Smooth muscle cell (in vitro differentiated cells): ENCODE measurements around the gene TBC1D22A. TPM values are rescaled to one million over a fixed set of nuclear protein-coding genes. Genes with fewer than 3 reads are reported as not detected.
A peak's percentile ranks its signal among the peaks of the same experiment; 100 is the strongest.

Experiments used
- DNase-seq: peaks from one replicate; lab custom pipeline; 2025; ENCODE audit not compliant: unreplicated experiment; lab: John Stamatoyannopoulos, UW
- H2AFZ ChIP-seq: fragments of 200-600 bp; sonication (generic); 2 replicates; pipeline ENCODE4 v1.6.0; 2016; ENCODE audit warnings: antibody characterized with exemption, low read depth, mild to moderate bottlenecking
- H3F3A ChIP-seq: fragments of 200-600 bp; sonication (generic); 2 replicates; pipeline ENCODE4 v1.6.0; 2017; ENCODE audit warnings: antibody characterized with exemption, low read depth
- H3K27ac ChIP-seq: fragments of 200-600 bp; sonication (generic); 2 replicates; pipeline ENCODE4 v1.5.1; 2016; ENCODE audit warnings: low read depth, mild to moderate bottlenecking
- H3K27me3 ChIP-seq: fragments of 200-600 bp; sonication (generic); 2 replicates; pipeline ENCODE4 v1.6.1; 2016; ENCODE audit warnings: low read depth, mild to moderate bottlenecking
- H3K36me3 ChIP-seq: fragments of 200-600 bp; sonication (generic); 2 replicates; pipeline ENCODE4 v1.5.1; 2016; ENCODE audit warnings: low read depth
- H3K4me1 ChIP-seq: fragments of 200-600 bp; sonication (generic); 2 replicates; pipeline ENCODE4 v1.5.1; 2016; ENCODE audit warnings: low read depth
- H3K4me2 ChIP-seq: fragments of 200-600 bp; sonication (generic); 2 replicates; pipeline ENCODE4 v1.6.0; 2016; ENCODE audit warnings: mild to moderate bottlenecking
- H3K4me3 ChIP-seq: fragments of 200-600 bp; sonication (generic); 2 replicates; pipeline ENCODE4 v1.5.1; 2016; ENCODE audit warnings: mild to moderate bottlenecking
- H3K79me2 ChIP-seq: fragments of 200-600 bp; sonication (generic); 2 replicates; pipeline ENCODE4 v1.6.0; 2016; ENCODE audit warnings: low read depth, mild to moderate bottlenecking
- H3K9ac ChIP-seq: fragments of 200-600 bp; sonication (generic); 2 replicates; pipeline ENCODE4 v1.6.0; 2016; ENCODE audit warnings: low read depth
- H3K9me3 ChIP-seq: fragments of 200-600 bp; sonication (generic); replicated peaks from 2 replicates; pipeline ENCODE4 v1.5.1; 2016; ENCODE audit warnings: low read depth
- H4K20me1 ChIP-seq: fragments of 200-600 bp; sonication (generic); 2 replicates; pipeline ENCODE4 v1.6.0; 2016; ENCODE audit warnings: low read depth
- CTCF ChIP-seq: fragments of 200-600 bp; sonication (generic); IDR thresholded peaks from 2 replicates; pipeline ENCODE4 v1.5.1; 2017; ENCODE audit warnings: borderline replicate concordance, mild to moderate bottlenecking, antibody characterized with exemption; ENCODE audit not compliant: insufficient read depth, poor library complexity, severe bottlenecking
- WGBS: methylation state at CpG from one replicate; pipeline ENCODE4 v1.1.7; 2016; ENCODE audit warnings: low lambda C conversion rate; 5-methylcytosine and 5-hydroxymethylcytosine counted together
- polyA plus RNA-seq: library from polyadenylated mRNA; unstranded; fragments of >200 nt; fragmentation: Nextera tagmentation; extraction: Ambion mirVana; gene quantifications from 2 replicates; pipeline ENCODE4 v1.2.1, GENCODE V29; 2016
- total RNA-seq: library from RNA; depleted of rRNA; stranded (reverse); fragments of >200 nt; gene quantifications from 2 replicates; pipeline ENCODE4 v1.2.3, GENCODE V29; 2014

Gene TBC1D22A
- total and polyA plus RNA-seq, 2 experiments from 2014 or later, result 12.5 to 14.4 TPM

GRCh38 chr22:46798366-46799350 lies 36.2 kb downstream of the TBC1D22A start:
- peak; percentile 38 for DNase-seq

DNA sequence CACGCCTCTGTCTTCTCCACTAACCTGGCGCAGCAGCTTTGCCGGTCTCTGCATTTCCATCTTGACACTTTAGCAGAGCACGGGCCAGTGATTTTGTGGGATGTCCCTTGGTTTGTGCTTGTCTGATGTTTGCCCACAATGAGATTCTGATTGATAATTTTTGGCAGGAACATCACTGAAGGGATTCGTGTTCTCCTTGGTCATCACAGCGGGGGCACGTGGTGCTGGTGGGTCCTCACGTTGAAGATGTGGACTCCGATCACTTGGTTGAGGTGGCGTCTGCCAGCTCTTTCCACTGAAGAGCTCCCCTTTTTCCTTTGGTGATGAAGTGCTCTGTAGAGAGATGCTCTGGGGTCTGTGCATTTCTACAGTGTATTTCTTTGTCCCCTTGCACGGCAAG lies 37.2 kb downstream of the TBC1D22A start:
- WGBS, result 93% methylated on average over 11 of the region's 11 CpGs
- Histone ChIP-seq H3K27me3 (no peaks in the 10 kb centered on the region), H3K9ac (no peak overlapping the region), H3K4me1 (no peaks in the 10 kb centered on the region), H4K20me1 (peaks cover 61% of the 10 kb centered on the region), H3K27ac (no peak overlapping the region), H3K9me3 (no peaks in the 10 kb centered on the region), H3K36me3 (no peaks in the 10 kb centered on the region), H3K79me2 (no peaks in the 10 kb centered on the region), H3K4me2 (no peak overlapping the region), H3F3A (no peaks in the 10 kb centered on the region), H2AFZ (no peak overlapping the region), H3K4me3 (no peak overlapping the region)
- no peak for TF ChIP-seq CTCF
- DNase-seq, result no peak

More at GRCh38 chr22:46798366-46799350, 36.2 kb downstream of the TBC1D22A start:
- H3F3A ChIP-seq, result no peaks in the 10 kb centered on the region
- no peaks in the 10 kb centered on the region for H3K9me3 ChIP-seq
- H3K4me2 ChIP-seq, result no peak overlapping the region
- H3K4me1 ChIP-seq, result no peaks in the 10 kb centered on the region
- TF ChIP-seq CTCF, result peak; percentile 97
- H3K27me3 ChIP-seq, result no peaks in the 10 kb centered on the region
- no peaks in the 10 kb centered on the region for H3K79me2 ChIP-seq
- no peaks in the 10 kb centered on the region for H3K36me3 ChIP-seq
- no peak overlapping the region for H3K4me3 ChIP-seq
- H3K9ac ChIP-seq, result no peak overlapping the region
- H3K27ac ChIP-seq, result no peak overlapping the region
- whole genome bisulfite sequencing, result 41% methylated on average over 27 of the region's 27 CpGs
- H2AFZ ChIP-seq, result no peak overlapping the region
- peaks cover 51% of the 10 kb centered on the region for H4K20me1 ChIP-seq

DNA sequence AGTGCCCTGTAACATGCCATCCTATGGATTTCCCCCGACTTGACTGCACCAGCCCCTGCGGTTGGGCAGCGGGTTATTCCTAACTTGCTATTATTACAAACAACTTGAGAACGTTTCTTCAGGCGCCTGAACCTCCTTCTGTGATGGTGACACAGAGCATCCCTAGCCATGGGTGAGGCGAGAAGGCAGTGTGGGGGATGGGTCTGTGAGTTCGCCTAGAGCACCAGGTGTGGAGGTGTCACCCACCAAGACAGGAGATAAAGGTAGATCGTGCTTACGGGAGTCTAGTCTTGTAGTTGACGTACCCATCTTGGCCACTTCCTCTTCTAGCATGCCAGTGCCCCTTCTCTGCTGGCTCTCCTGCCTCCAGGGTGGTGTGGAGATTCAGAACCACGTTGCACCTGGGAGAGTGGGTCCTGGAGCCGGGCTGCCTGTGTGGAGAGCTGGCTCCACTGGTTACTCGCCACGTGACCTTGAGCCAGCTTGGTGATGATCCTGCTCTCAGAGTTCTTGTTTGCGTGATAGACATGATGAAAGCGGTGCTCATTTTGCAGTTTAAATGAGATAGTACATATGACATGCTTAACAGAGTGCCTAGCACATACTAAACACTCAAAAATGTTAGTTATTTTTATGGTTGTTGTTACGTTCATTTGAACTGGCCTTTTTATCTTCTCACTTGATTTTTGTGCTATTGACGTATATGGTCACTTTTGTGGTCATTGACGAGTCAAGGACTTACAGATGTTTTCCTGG lies 37.8 kb downstream of the TBC1D22A start:
- Histone ChIP-seq H3K79me2 (no peaks in the 10 kb centered on the region), H4K20me1 (peaks cover 67% of the 10 kb centered on the region), H3K9ac (no peak overlapping the region), H2AFZ (no peak overlapping the region), H3K36me3 (no peaks in the 10 kb centered on the region), H3K4me1 (no peaks in the 10 kb centered on the region), H3K4me2 (no peak overlapping the region), H3K4me3 (no peak overlapping the region), H3K27me3 (no peaks in the 10 kb centered on the region), H3K27ac (no peak overlapping the region), H3K9me3 (no peaks in the 10 kb centered on the region), H3F3A (no peaks in the 10 kb centered on the region)
- no peak for DNase-seq
- WGBS, result 94% methylated on average over 19 of the region's 19 CpGs
- TF ChIP-seq CTCF, result no peak
